WTC11 (cell line): ENCODE data around the gene SPAAR.

Experiments used
- ATF3 ChIP-seq: sonication (generic); formaldehyde crosslinking; conservative IDR thresholded peaks from 2 replicates; pipeline ENCODE4 v1.8.1; 2022; ENCODE audit warnings: mild to moderate bottlenecking, missing genetic modification reagents
- CBFB ChIP-seq: sonication (generic); formaldehyde crosslinking; IDR thresholded peaks from 2 replicates; pipeline ENCODE4 v1.8.1; 2022; ENCODE audit warnings: mild to moderate bottlenecking, low read depth, missing genetic modification reagents
- CREM ChIP-seq: sonication (generic); formaldehyde crosslinking; IDR thresholded peaks from 2 replicates; pipeline ENCODE4 v1.8.1; 2022; ENCODE audit warnings: mild to moderate bottlenecking, missing genetic modification reagents, moderate library complexity
- MAX ChIP-seq: sonication (generic); formaldehyde crosslinking; IDR thresholded peaks from 2 replicates; pipeline ENCODE4 v1.8.0; 2022; ENCODE audit warnings: mild to moderate bottlenecking, missing genetic modification reagents
- RELA ChIP-seq: sonication (generic); formaldehyde crosslinking; IDR thresholded peaks from 2 replicates; pipeline ENCODE4 v1.8.1; 2022; ENCODE audit warnings: missing genetic modification reagents, mild to moderate bottlenecking, borderline replicate concordance
- STAT6 ChIP-seq: sonication (generic); formaldehyde crosslinking; conservative IDR thresholded peaks from 2 replicates; pipeline ENCODE4 v1.8.1; 2023; ENCODE audit warnings: mild to moderate bottlenecking, low read depth, missing genetic modification reagents, moderate library complexity
- USF1 ChIP-seq: sonication (generic); formaldehyde crosslinking; IDR thresholded peaks from 2 replicates; pipeline ENCODE4 v1.8.0; 2022; ENCODE audit warnings: mild to moderate bottlenecking, missing genetic modification reagents
- ZNF263 ChIP-seq: sonication (generic); formaldehyde crosslinking; IDR thresholded peaks from 2 replicates; pipeline ENCODE4 v1.8.1; 2022; ENCODE audit warnings: low read depth, mild to moderate bottlenecking, moderate library complexity, missing genetic modification reagents
- TF ChIP-seq, protein P1 (sequence below): fragments of 200-600 bp; IDR thresholded peaks from 2 replicates; pipeline ENCODE4 v1.8.0; 2022; ENCODE audit warnings: antibody characterized with exemption
- TF ChIP-seq, protein P2 (sequence below): sonication (generic); formaldehyde crosslinking; IDR thresholded peaks from 2 replicates; pipeline ENCODE4 v1.8.0; 2022; ENCODE audit warnings: missing genetic modification reagents
- TF ChIP-seq, protein P3 (sequence below): sonication (generic); formaldehyde crosslinking; IDR thresholded peaks from 2 replicates; pipeline ENCODE4 v1.8.1; 2023; ENCODE audit warnings: mild to moderate bottlenecking, missing genetic modification reagents, moderate library complexity

GRCh38 chr9:35942286-35942685 is 33.0 kb downstream of the SPAAR start:
- TF ChIP-seq, protein P1, sequence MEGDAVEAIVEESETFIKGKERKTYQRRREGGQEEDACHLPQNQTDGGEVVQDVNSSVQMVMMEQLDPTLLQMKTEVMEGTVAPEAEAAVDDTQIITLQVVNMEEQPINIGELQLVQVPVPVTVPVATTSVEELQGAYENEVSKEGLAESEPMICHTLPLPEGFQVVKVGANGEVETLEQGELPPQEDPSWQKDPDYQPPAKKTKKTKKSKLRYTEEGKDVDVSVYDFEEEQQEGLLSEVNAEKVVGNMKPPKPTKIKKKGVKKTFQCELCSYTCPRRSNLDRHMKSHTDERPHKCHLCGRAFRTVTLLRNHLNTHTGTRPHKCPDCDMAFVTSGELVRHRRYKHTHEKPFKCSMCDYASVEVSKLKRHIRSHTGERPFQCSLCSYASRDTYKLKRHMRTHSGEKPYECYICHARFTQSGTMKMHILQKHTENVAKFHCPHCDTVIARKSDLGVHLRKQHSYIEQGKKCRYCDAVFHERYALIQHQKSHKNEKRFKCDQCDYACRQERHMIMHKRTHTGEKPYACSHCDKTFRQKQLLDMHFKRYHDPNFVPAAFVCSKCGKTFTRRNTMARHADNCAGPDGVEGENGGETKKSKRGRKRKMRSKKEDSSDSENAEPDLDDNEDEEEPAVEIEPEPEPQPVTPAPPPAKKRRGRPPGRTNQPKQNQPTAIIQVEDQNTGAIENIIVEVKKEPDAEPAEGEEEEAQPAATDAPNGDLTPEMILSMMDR = no peak
- TF ChIP-seq, protein P2, sequence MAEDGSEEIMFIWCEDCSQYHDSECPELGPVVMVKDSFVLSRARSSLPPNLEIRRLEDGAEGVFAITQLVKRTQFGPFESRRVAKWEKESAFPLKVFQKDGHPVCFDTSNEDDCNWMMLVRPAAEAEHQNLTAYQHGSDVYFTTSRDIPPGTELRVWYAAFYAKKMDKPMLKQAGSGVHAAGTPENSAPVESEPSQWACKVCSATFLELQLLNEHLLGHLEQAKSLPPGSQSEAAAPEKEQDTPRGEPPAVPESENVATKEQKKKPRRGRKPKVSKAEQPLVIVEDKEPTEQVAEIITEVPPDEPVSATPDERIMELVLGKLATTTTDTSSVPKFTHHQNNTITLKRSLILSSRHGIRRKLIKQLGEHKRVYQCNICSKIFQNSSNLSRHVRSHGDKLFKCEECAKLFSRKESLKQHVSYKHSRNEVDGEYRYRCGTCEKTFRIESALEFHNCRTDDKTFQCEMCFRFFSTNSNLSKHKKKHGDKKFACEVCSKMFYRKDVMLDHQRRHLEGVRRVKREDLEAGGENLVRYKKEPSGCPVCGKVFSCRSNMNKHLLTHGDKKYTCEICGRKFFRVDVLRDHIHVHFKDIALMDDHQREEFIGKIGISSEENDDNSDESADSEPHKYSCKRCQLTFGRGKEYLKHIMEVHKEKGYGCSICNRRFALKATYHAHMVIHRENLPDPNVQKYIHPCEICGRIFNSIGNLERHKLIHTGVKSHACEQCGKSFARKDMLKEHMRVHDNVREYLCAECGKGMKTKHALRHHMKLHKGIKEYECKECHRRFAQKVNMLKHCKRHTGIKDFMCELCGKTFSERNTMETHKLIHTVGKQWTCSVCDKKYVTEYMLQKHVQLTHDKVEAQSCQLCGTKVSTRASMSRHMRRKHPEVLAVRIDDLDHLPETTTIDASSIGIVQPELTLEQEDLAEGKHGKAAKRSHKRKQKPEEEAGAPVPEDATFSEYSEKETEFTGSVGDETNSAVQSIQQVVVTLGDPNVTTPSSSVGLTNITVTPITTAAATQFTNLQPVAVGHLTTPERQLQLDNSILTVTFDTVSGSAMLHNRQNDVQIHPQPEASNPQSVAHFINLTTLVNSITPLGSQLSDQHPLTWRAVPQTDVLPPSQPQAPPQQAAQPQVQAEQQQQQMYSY = no peak
- TF ChIP-seq USF1 (CRISPR knock-in tag) (no peak), CBFB (no peak), RELA (CRISPR knock-in tag) (no peak), CREM (CRISPR knock-in tag) (no peak), ATF3 (CRISPR knock-in tag) (no peak), ZNF263 (CRISPR knock-in tag) (no peak), MAX (CRISPR knock-in tag) (no peak), STAT6 (CRISPR knock-in tag) (no peak)
- TF ChIP-seq, protein P3, sequence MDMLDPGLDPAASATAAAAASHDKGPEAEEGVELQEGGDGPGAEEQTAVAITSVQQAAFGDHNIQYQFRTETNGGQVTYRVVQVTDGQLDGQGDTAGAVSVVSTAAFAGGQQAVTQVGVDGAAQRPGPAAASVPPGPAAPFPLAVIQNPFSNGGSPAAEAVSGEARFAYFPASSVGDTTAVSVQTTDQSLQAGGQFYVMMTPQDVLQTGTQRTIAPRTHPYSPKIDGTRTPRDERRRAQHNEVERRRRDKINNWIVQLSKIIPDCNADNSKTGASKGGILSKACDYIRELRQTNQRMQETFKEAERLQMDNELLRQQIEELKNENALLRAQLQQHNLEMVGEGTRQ (CRISPR knock-in tag) = no peak
